ENCODE results near the gene SMIM1. TPM values are rescaled to one million over a fixed set of nuclear protein-coding genes. Genes with fewer than 3 reads are reported as not detected.

The SMIM1 gene
- total RNA-seq, 6 experiments from 2014 or later, result 2.6 to 8.7 (median 4.6) TPM

DNA sequence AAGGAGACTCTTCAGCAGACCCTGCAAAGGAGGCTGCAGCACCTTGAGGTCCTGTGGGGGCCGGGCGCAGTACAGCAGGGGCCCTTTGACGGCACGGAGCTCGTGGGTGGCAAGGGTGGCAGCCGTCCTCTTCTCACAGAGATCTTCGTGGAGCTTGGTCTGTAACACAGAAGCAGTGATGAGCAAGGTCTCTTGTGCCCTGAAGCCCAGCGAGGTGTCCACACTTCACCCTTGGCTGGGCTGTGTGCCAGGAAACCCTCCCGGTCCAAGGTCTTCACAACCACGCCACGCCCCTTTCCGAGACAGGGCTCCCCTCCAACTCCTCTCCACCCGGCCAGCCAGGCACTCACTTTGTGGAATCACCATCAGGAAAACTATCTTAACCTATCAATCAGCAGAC is 12.5 kb downstream of the SMIM1 start:
- ATAC-seq (peak; percentile 53 to 93 (median 81)), DNase-seq (peak; percentile 77 to 91 (median 87))
- intact Hi-C loops (cut with DNase I), result no loop called here

DNA sequence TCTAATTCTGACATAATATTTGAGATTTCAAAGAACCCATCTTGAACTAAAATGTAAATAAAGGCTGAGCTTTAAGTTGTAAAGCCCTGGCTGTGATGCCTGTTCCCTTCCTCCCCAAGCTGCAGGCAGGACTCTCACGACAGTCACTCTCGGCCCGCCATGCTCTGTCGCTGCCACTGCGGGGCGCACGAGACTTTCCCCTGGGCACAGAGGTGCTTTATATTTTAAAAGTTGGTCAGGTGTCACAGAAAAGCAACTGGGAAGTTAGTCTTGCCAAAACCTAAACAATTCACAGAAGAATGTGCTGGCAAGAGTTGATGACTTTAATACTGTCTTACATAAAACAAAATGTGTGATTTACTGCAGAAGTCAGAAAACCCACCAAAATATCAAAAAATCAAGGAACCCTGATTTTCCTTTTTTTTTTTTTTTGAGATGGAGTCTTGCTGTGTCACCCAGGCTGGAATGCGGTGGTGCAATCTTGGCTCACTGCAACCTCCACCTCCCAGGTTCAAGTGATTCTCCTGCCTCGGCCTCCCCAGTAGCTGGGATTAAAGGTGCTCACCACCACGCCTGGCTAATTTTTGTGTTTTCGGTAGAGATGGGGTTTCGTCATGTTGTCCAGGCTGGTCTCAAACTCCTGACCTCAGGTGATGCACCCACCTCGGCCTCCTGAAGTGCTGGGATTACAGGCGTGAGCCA is 13.1 kb downstream of the SMIM1 start:
- ATAC-seq (peak; percentile 36 to 86 (median 73)), DNase-seq (peak in 1 of 3 donors; percentile 44)
- Histone ChIP-seq H3K9me3 (no peaks in the 10 kb centered on the region), H3K27me3 (no peaks in the 10 kb centered on the region), H3K4me3 (no peak overlapping the region), H3K4me1 (peaks cover 0 to 14% (median 0%) of the 10 kb centered on the region in 4 donors), H3K36me3 (peaks cover 5 to 55% (median 31%) of the 10 kb centered on the region in 4 donors), H3K27ac (no peak overlapping the region)
- TF ChIP-seq POLR2A (IDR thresholded peaks at IDR 0.05), result no peak
- TF ChIP-seq, protein P1, sequence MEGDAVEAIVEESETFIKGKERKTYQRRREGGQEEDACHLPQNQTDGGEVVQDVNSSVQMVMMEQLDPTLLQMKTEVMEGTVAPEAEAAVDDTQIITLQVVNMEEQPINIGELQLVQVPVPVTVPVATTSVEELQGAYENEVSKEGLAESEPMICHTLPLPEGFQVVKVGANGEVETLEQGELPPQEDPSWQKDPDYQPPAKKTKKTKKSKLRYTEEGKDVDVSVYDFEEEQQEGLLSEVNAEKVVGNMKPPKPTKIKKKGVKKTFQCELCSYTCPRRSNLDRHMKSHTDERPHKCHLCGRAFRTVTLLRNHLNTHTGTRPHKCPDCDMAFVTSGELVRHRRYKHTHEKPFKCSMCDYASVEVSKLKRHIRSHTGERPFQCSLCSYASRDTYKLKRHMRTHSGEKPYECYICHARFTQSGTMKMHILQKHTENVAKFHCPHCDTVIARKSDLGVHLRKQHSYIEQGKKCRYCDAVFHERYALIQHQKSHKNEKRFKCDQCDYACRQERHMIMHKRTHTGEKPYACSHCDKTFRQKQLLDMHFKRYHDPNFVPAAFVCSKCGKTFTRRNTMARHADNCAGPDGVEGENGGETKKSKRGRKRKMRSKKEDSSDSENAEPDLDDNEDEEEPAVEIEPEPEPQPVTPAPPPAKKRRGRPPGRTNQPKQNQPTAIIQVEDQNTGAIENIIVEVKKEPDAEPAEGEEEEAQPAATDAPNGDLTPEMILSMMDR (IDR thresholded peaks at IDR 0.05), result peak; percentile 30 to 69 (median 38)
- intact Hi-C loops (cut with DNase I), result no loop called here
- WGBS (ENCODE audit: insufficient coverage, low coverage, low lambda C conversion rate, missing lambda C conversion rate), result 62% methylated on average over 11 of the region's 14 CpGs

More for the DNA sequence above, 12.5 kb downstream of the SMIM1 start:
- TF ChIP-seq, protein P1 (IDR thresholded peaks at IDR 0.05), result no peak
- no peak for TF ChIP-seq POLR2A (IDR thresholded peaks at IDR 0.05)
- WGBS (ENCODE audit: insufficient coverage, low coverage, low lambda C conversion rate, missing lambda C conversion rate), result 20% methylated on average over 4 of the region's 13 CpGs
- Histone ChIP-seq H3K27ac (no peak overlapping the region), H3K4me3 (no peak overlapping the region), H3K27me3 (no peaks in the 10 kb centered on the region), H3K9me3 (no peaks in the 10 kb centered on the region), H3K4me1 (peaks cover 0 to 14% (median 0%) of the 10 kb centered on the region in 4 donors), H3K36me3 (peaks cover 5 to 61% (median 32%) of the 10 kb centered on the region in 4 donors)

DNA sequence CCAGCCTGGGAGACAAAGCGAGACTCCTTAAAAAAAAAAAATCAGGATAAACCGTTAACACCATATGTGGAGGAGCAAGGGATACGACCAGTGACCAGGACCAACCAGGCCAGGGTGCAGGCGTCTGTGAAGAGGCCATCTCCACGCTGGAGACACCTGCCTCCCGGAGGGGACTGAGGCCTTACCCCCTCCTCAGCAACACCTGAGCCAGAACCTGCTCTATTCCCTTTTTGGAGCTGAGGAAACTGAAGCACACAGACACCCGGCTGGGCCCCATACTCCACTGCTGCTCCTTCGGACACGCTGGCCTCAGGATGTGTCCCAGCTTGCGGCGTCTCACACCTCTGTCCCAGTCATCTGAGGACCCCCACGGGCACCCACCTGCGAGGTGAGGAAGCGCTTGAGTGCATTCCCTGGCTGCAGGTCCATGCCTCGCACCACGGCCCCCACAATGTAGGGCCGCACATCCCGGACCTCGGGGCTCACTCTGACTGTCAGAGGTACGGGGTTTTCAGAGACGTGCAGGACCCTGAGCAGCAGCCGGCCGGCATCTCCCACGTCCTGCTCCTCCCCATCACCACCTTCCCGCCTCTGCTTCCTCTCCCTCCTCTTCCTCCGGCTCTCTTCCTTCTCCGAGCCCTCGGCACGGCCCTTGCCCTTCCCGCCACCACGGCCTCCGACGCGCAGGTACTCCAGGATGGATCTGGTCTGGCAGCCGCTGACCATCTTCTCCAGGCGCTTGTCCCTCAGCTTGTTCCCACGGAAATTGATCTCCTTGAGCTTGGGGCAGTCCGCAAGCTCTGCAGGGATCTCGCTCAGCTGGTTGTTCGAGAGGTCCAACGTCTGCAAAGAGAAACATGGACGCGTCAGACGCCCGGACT is 14.2 kb downstream of the SMIM1 start:
- intact Hi-C loops (cut with DNase I), result no loop called here
- H3K4me3 ChIP-seq, result no peak overlapping the region
- no peak overlapping the region for H3K27ac ChIP-seq
- no peaks in the 10 kb centered on the region for H3K9me3 ChIP-seq
- peaks cover 5 to 44% (median 22%) of the 10 kb centered on the region in 4 donors for H3K36me3 ChIP-seq
- H3K27me3 ChIP-seq, result no peaks in the 10 kb centered on the region
- WGBS (ENCODE audit: insufficient coverage, low coverage, low lambda C conversion rate, missing lambda C conversion rate), result 80% methylated on average over 19 of the region's 45 CpGs
- DNase-seq (no peak), ATAC-seq (no peak)
- TF ChIP-seq, protein P1 (IDR thresholded peaks at IDR 0.05), result no peak
- TF ChIP-seq POLR2A (IDR thresholded peaks at IDR 0.05), result no peak
- H3K4me1 ChIP-seq, result peaks cover 0 to 14% (median 0%) of the 10 kb centered on the region in 4 donors

GRCh38 chr1:3787349-3787715 is 14.8 kb downstream of the SMIM1 start:
- Histone ChIP-seq H3K9me3 (no peaks in the 10 kb centered on the region), H3K36me3 (peaks cover 5 to 41% (median 19%) of the 10 kb centered on the region in 4 donors), H3K27ac (no peak overlapping the region), H3K4me3 (no peak overlapping the region), H3K4me1 (peaks cover 0 to 14% (median 0%) of the 10 kb centered on the region in 4 donors), H3K27me3 (no peaks in the 10 kb centered on the region)
- no peak for DNase-seq
- 69% methylated on average over 4 of the region's 10 CpGs for WGBS (ENCODE audit: insufficient coverage, low coverage, low lambda C conversion rate, missing lambda C conversion rate)
- TF ChIP-seq POLR2A (IDR thresholded peaks at IDR 0.05), result no peak
- TF ChIP-seq, protein P1 (IDR thresholded peaks at IDR 0.05), result no peak
- intact Hi-C loops (cut with DNase I), result no loop called here
- ATAC-seq, result no peak

All from right lobe of liver (tissue), 6 donors.